Left ventricle myocardium inferior (tissue), 1 donor: ENCODE results near the gene SLC48A1. TPM values are rescaled to one million over a fixed set of nuclear protein-coding genes. Genes with fewer than 3 reads are reported as not detected.

Experiments
- DNase-seq: peaks from one replicate; pipeline ENCODE4 v3.0.0-alpha.2; 2020
- H3K27ac ChIP-seq: fragments of 200-600 bp; replicated peaks from 2 replicates; pipeline ENCODE4 v1.8.0; 2021
- H3K27me3 ChIP-seq: fragments of 200-600 bp; 2 replicates; pipeline ENCODE4 v1.8.0; 2021; ENCODE audit warnings: low read depth
- H3K36me3 ChIP-seq: fragments of 200-600 bp; 2 replicates; pipeline ENCODE4 v1.8.0; 2021
- H3K4me1 ChIP-seq: fragments of 200-600 bp; 2 replicates; pipeline ENCODE4 v1.8.0; 2021
- H3K4me3 ChIP-seq: fragments of 200-600 bp; 2 replicates; pipeline ENCODE4 v1.8.0; 2021; ENCODE audit warnings: mild to moderate bottlenecking, moderate library complexity
- H3K9me3 ChIP-seq: fragments of 200-600 bp; replicated peaks from 2 replicates; pipeline ENCODE4 v1.8.0; 2021
- intact Hi-C: fragments of 100-400 bp; cut with micrococcal nuclease; formaldehyde crosslinking; loops from one replicate; pipeline ENCODE4 v1.11.0; 2022
- total RNA-seq: library from RNA; stranded (reverse); fragmentation: NEBNext Ultra II Directional; extraction: Animal tissue kit (Norgen Biotek cat#: 25700); gene quantifications from one replicate; pipeline ENCODE4 v1.2.1, GENCODE V29; 2021
- TF ChIP-seq, protein P1 (sequence below): fragments of 200-600 bp; IDR thresholded peaks from 2 replicates; pipeline ENCODE4 v1.8.0; 2021; ENCODE audit warnings: antibody characterized with exemption, mild to moderate bottlenecking, borderline replicate concordance
- donor health status: DM: no; HTN: yes; CAD: no; lungs with severe emphysema.

SLC48A1 gene
- total RNA-seq, 1 donor from 2014 or later, result 25.3 TPM

DNA sequence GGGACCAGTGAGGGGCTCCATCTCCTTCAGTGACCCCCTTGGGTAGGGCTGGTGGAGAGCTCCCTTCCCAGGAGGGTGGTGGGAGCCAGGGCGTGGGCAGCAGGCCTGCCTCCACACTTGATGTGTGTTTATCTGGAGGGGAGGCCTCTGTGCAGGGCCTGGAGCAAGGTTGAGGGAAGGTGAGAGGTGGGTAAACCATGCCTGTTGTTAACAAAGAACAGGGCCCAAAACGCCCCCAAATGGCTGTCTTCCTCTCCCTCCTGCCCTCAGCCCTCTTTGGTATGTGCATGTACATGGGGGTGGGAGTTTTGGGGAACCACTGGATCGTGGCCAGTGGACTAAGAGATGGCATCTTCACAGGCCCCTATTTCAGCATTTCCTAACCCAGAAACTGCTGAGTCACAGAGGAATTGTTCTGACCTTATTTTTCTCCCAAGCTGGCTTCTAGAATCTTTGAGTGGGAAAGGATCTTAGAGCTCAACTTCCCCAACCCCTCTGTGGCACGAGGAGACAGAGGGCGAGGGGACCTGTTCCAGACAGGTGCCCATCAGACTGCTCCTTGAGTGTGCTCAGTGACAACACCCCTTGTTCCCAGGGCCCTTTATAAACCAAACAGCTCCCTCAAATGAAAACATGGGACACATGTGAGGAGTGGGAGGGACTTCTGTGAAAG lies 3.6 kb downstream of the SLC48A1 start:
- TF ChIP-seq, protein P1, sequence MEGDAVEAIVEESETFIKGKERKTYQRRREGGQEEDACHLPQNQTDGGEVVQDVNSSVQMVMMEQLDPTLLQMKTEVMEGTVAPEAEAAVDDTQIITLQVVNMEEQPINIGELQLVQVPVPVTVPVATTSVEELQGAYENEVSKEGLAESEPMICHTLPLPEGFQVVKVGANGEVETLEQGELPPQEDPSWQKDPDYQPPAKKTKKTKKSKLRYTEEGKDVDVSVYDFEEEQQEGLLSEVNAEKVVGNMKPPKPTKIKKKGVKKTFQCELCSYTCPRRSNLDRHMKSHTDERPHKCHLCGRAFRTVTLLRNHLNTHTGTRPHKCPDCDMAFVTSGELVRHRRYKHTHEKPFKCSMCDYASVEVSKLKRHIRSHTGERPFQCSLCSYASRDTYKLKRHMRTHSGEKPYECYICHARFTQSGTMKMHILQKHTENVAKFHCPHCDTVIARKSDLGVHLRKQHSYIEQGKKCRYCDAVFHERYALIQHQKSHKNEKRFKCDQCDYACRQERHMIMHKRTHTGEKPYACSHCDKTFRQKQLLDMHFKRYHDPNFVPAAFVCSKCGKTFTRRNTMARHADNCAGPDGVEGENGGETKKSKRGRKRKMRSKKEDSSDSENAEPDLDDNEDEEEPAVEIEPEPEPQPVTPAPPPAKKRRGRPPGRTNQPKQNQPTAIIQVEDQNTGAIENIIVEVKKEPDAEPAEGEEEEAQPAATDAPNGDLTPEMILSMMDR, result no peak
- peaks cover 79% of the 10 kb centered on the region for H3K4me1 ChIP-seq
- no peaks in the 10 kb centered on the region for H3K9me3 ChIP-seq
- H3K36me3 ChIP-seq, result peaks cover 10% of the 10 kb centered on the region
- peak overlapping the region; percentile 71 for H3K27ac ChIP-seq
- no peak for DNase-seq
- intact Hi-C loops, result loop anchor here (10.0 kb wide), 1 partner anchor 58 kb away; no protein-coding TSS in a partner anchor
- no peak overlapping the region for H3K4me3 ChIP-seq
- no peaks in the 10 kb centered on the region for H3K27me3 ChIP-seq

DNA sequence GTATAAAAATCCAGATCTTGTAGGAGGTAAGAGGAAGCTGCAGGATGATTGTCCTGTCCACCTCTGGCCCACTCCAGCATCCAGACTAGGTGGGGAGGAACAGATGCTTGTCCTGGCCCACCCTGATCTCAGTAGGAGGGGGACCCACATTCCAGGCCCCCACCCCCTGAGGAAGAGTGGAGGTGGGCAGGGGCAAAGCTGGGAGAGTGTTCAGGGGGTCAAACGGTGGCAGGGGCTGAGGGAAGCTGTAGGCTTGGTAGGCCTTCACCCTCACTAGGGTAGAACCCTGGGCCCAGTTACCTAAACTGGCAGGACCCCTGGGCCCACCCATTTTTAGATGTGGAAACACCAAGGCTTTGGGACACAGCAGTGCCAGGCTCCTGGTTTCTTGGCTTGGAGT lies 4.1 kb downstream of the SLC48A1 start:
- intact Hi-C loops, result loop anchor here (10.0 kb wide), 1 partner anchor 58 kb away; no protein-coding TSS in a partner anchor
- DNase-seq, result no peak
- H3K9me3 ChIP-seq, result no peaks in the 10 kb centered on the region
- no peak overlapping the region for H3K4me3 ChIP-seq
- H3K27ac ChIP-seq, result peak overlapping the region; percentile 71
- no peaks in the 10 kb centered on the region for H3K27me3 ChIP-seq
- peaks cover 15% of the 10 kb centered on the region for H3K36me3 ChIP-seq
- H3K4me1 ChIP-seq, result peaks cover 77% of the 10 kb centered on the region
- TF ChIP-seq, protein P1, result no peak

DNA sequence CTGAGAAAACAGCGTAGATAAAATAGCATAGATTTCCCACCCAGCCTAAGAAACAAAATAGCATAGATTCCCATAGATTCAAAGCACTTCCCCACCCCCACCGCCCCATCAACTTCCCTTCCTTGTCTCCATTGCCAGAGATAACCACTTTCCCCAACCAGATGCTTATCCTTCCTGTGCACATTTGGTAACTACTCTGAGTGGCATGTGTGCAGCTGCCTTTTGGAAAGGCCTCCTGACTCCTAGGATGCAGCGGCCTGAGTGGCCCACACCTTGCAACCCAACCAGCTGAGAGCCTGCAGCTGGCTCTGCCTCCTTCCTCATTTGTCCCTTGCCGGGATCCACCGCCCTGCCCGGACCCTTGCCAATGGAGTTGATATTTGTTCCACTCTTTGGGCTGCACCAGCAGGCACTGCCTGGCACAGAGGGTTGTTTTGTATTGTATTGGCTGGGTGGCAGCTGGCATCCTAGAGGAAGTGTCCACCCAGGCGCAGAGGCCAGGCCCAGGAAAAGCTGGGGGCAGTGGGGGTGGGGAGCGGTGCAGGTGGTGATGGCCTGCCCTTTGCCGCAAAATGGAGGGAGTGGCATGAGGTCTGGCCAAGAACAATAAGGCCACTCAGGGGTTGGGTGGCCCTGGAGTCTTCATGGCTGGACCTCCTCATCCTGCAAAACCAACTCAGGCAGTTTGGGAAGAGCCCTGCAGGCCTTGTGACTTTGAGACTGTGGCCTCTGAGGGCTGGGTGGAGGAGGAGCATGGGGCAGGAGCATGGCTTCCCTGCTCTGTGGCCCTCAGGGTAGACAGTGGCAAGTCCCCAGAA lies 4.9 kb downstream of the SLC48A1 start:
- Histone ChIP-seq H3K36me3 (peaks cover 23% of the 10 kb centered on the region), H3K9me3 (no peaks in the 10 kb centered on the region), H3K4me3 (no peak overlapping the region), H3K27me3 (no peaks in the 10 kb centered on the region), H3K4me1 (peaks cover 75% of the 10 kb centered on the region), H3K27ac (peak overlapping the region; percentile 71)
- TF ChIP-seq, protein P1, result no peak
- intact Hi-C loops, result loop anchor here (10.0 kb wide), 1 partner anchor 57 kb away; no protein-coding TSS in a partner anchor
- peak; percentile 49 for DNase-seq

DNA sequence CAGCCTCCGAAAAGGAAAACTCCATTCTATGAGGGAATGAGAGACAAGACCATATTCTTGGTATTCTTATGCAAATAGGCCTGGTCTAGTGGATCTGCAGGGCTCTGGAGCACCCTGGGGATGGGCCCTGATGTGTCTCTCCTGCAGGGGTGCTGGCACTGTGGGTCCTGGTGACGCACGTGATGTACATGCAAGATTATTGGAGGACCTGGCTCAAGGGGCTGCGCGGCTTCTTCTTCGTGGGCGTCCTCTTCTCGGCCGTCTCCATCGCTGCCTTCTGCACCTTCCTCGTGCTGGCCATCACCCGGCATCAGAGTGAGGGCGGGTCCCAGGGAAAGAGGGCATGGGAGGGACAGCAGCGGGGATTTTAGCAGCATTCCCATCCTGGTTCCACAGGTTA lies 5.8 kb downstream of the SLC48A1 start:
- Histone ChIP-seq H3K27me3 (no peaks in the 10 kb centered on the region), H3K4me3 (no peak overlapping the region), H3K9me3 (no peaks in the 10 kb centered on the region), H3K27ac (peak overlapping the region; percentile 71), H3K36me3 (peaks cover 32% of the 10 kb centered on the region), H3K4me1 (peaks cover 75% of the 10 kb centered on the region)
- DNase-seq, result no peak
- intact Hi-C loops, result loop anchor here (10.0 kb wide), 1 partner anchor 56 kb away; no protein-coding TSS in a partner anchor
- TF ChIP-seq, protein P1, result no peak

DNA sequence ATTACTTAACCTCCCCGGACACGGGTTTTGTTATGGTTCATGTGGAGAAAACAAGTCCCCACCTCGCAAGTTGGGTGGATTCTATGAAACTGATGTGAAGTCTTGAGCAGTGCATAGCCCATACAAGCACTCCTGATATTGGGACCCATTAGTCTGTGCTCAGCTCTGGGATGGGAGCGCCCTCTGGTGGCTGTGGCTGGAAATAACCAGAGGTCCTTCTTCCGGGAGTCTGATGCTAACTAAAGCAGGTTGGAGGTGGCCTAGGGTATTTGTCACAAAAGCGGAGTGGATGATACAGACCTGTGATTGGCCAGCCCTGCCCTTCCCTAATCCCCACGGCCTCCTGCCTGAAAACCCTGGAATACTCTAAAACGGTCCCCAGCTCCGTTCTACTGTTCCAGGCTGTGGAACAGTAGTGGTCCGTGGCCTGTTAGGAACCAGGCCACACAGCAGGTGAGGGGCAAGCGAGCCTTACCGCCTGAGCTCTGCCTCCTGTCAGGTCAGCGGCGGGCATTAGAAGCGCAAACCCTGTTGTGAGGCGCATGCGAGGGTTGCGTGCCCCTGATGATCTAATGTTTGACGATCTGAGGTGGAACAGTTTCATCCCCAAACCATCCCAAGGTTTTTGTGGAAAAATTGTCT lies 6.4 kb downstream of the SLC48A1 start:
- no peaks in the 10 kb centered on the region for H3K9me3 ChIP-seq
- peaks cover 38% of the 10 kb centered on the region for H3K36me3 ChIP-seq
- peaks cover 73% of the 10 kb centered on the region for H3K4me1 ChIP-seq
- H3K4me3 ChIP-seq, result no peak overlapping the region
- DNase-seq, result peak; percentile 88
- H3K27ac ChIP-seq, result peak overlapping the region; percentile 71
- intact Hi-C loops, result loop anchor here (10.0 kb wide), 1 partner anchor 55 kb away; no protein-coding TSS in a partner anchor
- TF ChIP-seq, protein P1, result peak; percentile 94
- no peaks in the 10 kb centered on the region for H3K27me3 ChIP-seq
